Kidney capillary endothelial cell (primary cell): ENCODE measurements around the gene CERK.
"Not testable (repeated sequence)": the region's sequence is repeated elsewhere in the genome, so short reads cannot be mapped to it uniquely, and the experiment has no call there.

Experiments used
- DNase-seq: peaks from one replicate; pipeline ENCODE4 v3.0.0-alpha.2; 2018; ENCODE audit warnings: low spot score

The CERK gene

GRCh38 chr22:46748908-46749675 is 11.0 kb upstream of the CERK start:
- DNase-seq, result peak; percentile 96

- DNase-seq, result no peak
Measured at GRCh38 chr22:46748206-46748907, 10.3 kb upstream of the CERK start.

- no peak for DNase-seq
Measured at GRCh38 chr22:46747646-46748045, 9.6 kb upstream of the CERK start.

GRCh38 chr22:46746620-46747019 is 8.6 kb upstream of the CERK start:
- DNase-seq, result no peak

GRCh38 chr22:46746192-46746591 is 8.1 kb upstream of the CERK start:
- DNase-seq, result no peak

GRCh38 chr22:46744581-46744980 is 6.5 kb upstream of the CERK start:
- no peak for DNase-seq

GRCh38 chr22:46742576-46743221 is 4.6 kb upstream of the CERK start:
- DNase-seq, result no peak

- no peak for DNase-seq
Measured at GRCh38 chr22:46741974-46742519, 4.0 kb upstream of the CERK start.

GRCh38 chr22:46740910-46741780 is 3.1 kb upstream of the CERK start:
- DNase-seq, result no peak

GRCh38 chr22:46739094-46739870 is 1.2 kb upstream of the CERK start:
- no peak for DNase-seq

- DNase-seq, result no peak
Measured at GRCh38 chr22:46738647-46739093, 618 bp upstream of the CERK start.

GRCh38 chr22:46737105-46737975 is 712 bp downstream of the CERK start:
- DNase-seq, result no peak

GRCh38 chr22:46736705-46737104 is 1.3 kb downstream of the CERK start:
- DNase-seq, result no peak

- peak; percentile 89 for DNase-seq
Measured at GRCh38 chr22:46735747-46736608, 2.1 kb downstream of the CERK start.

GRCh38 chr22:46734830-46735453 is 3.1 kb downstream of the CERK start:
- no peak for DNase-seq

- DNase-seq, result not testable (repeated sequence)
Measured at GRCh38 chr22:46734213-46734722, 3.8 kb downstream of the CERK start.

GRCh38 chr22:46732513-46732912 is 5.5 kb downstream of the CERK start:
- no peak for DNase-seq

- DNase-seq, result no peak
Measured at GRCh38 chr22:46732041-46732379, 6.0 kb downstream of the CERK start.
